Fibroblast of pulmonary artery (primary cell): ENCODE measurements around the gene JDP2.

Experiments
- DNase-seq: peaks from one replicate; pipeline ENCODE4 v3.0.0-alpha.2; 2010; ENCODE audit warnings: low read depth
- H3K4me3 ChIP-seq: replicated peaks from 2 replicates; pipeline ENCODE4 v1.5.1; 2011; ENCODE audit warnings: low read depth, mild to moderate bottlenecking, control low read depth, low read length, moderate library complexity
- CTCF ChIP-seq: IDR thresholded peaks from 2 replicates; pipeline ENCODE4 v1.5.1; 2011; ENCODE audit warnings: mild to moderate bottlenecking, control low read depth, low read length, inconsistent platforms; ENCODE audit errors: missing control alignments

The JDP2 gene

DNA sequence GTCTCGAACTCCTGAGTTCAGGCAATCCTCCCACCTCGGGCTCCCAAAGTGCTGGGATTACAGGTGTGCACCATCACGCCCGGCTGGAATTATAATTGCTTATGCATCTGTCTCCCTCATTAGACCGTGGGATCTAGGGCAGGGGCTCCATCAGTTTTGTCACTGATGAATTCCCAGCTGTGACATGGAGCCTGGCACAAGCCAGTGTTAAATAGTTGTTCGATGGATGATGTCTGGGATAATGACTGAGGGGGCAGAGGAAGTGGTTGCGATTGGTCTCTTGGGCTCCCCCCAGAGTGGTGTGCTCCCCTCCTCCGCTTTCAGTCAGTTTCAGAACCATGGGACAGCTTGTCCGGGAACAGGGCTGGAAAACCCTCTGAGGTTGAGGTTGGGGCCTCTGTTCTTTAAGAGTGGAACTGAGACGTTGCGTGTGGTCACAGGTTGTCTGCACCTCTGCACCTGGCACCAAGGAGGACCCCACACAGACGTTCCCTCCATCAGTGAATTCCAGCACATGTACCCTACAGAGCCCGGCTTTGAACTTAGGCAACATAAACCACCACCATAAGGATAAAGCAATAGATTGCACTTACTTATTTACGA, 63.7 kb downstream of the JDP2 start:
- no peak for TF ChIP-seq CTCF
- no peak for DNase-seq
- H3K4me3 ChIP-seq = no peak overlapping the region

DNA sequence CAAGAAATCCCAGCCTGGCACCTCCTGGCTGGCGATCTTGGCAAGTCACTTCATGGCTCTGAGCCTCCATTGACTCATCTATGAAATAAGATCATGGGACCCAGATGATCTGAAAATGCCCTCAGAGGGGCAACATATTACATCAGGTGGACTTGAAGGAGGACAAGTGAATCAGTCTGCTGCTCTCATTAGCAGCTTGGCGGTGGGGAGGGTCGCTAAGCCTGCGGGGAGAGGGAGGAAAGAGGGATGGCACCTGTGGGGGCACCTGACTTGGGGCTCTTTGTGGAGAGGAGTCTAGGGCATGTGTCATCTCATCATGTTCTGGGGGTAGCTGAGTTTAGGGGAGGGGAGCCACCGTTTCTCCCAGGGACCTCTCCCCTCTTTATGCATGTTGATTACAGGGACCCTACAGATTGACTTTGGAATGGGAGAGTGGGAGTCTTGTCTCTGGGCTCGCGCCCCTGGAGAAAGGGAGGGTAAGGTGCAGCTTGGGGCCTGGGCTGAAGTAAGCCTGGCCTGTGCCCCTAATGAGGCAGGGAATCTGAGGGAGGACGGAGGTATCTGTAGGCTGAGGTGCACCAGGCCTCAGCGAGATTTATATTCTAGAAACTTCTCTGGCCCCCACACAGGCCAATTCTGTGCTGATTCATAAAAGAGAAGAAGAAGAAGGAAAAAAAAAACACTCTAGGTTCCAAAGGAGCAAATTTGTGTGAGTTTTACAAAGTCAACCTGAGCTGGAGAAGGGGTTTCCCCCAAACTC, 65.2 kb downstream of the JDP2 start:
- DNase-seq = no peak
- no peak overlapping the region for H3K4me3 ChIP-seq
- TF ChIP-seq CTCF = no peak

DNA sequence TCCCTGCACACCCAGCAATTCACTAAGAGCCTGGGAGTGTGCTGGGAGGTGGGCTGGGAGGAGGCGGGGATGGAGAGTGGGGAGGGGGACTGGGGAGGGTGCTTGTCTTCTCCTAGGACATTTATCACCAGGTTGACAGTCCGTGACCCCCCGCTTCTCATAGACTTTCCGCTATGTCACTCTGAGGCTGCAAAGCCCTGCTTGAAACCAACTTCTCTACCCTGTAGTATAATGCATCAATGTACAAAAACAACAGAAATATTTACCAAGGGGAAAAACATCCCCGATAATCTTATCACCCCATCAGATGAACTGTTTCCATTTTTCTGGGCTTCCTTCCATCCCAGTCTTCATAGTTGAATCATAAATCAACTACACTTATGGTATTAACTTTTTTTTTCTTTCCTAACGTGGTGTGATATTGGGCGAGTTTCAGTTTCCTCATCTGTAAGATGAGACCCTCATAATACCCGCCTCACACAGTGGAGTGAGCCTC, 65.8 kb downstream of the JDP2 start:
- no peak for TF ChIP-seq CTCF
- H3K4me3 ChIP-seq = no peak overlapping the region
- DNase-seq = no peak

DNA sequence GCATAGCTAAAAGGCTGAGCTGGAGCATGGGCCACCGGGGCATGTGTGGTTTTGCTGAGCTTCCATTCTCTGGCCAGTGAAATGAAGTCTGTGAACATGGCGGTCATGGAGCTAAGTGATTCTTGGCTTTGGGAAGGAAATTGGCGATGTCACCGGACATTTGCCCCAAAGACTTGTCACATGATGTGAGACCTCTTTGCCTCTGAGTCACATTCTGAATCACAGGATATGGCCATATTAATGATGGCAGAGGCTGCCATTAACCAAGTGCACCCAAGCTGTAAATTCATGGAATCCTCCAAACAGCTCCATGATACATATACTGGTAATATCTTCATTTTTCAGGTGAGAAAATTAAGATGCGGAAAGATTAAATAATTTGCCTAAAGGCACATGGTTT, 67.1 kb downstream of the JDP2 start:
- DNase-seq = no peak
- TF ChIP-seq CTCF = no peak
- no peak overlapping the region for H3K4me3 ChIP-seq

DNA sequence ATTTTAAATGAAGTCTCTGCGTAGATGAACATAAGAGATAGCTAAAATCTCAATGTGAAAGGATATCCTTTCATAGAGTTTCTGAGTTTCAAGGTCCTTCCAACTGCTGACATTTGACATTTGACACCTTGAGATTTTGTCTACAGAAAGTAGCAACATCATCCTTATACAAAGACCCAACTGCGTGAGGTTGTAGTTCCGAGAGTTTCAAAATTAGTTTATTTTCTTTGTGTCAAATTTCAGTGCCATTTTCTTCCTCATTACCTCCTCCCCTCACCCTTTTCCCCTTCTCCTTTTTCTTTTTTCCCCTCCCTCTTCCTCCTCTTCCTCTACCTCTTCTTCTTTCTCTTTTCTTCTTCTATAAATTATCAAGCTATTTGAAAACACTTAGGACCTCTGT, 67.6 kb downstream of the JDP2 start:
- no peak for DNase-seq
- H3K4me3 ChIP-seq = no peak overlapping the region
- no peak for TF ChIP-seq CTCF

- TF ChIP-seq CTCF = no peak
- no peak for DNase-seq
- no peak overlapping the region for H3K4me3 ChIP-seq
Observed at GRCh38 chr14:75495882-75496281, 68.1 kb downstream of the JDP2 start.
